Stimulated activated naive CD4-positive, alpha-beta T cell (primary cell): ENCODE results near the gene PI4K2B.
"Not testable (repeated sequence)": the region's sequence is repeated elsewhere in the genome, so short reads cannot be mapped to it uniquely, and the experiment has no call there.

Source experiments
- DNase-seq, 6 experiments: peaks; one replicate each; lab custom pipeline; 2025; lab: John Stamatoyannopoulos, UW

Gene PI4K2B

GRCh38 chr4:25233737-25234389 lies at the start of gene PI4K2B:
PI4K2B (plus strand) TSS chr4:25234033; CDS start chr4:25234164, 131 bp downstream.
- DNase-seq = peak; percentile 83 to 94 (median 90)

DNA sequence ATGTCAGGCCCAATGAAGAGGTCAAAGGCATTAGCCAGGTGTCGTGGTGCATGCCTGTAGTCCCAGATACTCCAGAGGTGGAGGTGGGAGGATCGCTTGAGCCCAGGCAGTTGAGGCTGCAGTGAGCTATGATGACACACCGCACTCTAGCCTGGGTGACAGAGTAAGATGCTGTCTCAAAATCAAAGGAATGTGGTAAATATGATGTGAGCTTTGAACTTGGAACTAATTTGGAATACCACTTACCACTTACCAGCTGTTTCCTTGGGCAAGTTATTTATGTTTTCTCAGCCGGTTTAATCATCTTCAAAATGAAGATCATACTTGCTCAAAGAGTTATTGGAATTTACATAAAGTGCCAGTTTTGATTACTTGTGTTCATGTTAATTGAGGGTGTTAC lies 49.8 kb upstream of the PI4K2B start:
- DNase-seq = no peak

DNA sequence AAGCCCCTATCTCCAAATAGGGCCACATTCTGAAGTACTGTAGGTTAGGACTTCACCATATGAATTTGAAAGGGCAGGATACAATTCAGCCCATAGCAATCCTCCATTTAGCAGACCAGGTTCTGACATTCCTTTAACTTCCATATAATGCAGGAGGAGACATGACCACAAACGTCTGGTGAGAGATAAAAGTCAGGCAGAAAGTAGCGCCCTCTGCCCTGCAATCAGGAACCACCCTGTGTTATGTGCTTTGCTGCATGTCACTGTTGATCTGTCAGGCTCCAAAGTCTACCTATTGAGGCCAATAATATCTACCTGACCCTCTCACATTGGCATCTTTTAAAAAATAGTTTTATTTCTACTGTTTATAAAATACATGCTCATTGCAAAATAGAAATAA lies 43.4 kb upstream of the PI4K2B start:
- DNase-seq = no peak

- no peak for DNase-seq
These were observed 35.1 kb upstream of the PI4K2B start for GRCh38 chr4:25198713-25199112.

DNA sequence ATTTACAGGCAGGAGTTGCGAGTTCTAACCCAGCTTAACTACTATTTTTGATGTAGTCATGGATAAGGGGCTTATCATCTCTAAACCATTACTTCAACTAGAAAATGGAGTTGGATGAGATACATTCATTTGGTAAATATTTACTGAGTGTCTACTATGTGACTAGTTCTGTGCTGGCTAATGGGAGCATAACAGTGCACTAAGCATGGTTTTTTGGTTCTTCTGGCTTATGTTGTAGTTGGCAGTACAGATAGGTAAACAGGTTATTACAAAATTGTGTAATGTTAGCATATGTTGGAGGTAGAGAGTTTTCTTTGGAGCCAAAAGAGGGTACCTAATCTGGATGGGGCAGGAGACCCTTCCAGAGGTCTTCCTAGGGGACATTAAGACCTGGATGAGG lies 25.8 kb upstream of the PI4K2B start:
- no peak for DNase-seq

- DNase-seq = no peak
These were observed 24.1 kb upstream of the PI4K2B start for GRCh38 chr4:25209702-25210101.

DNA sequence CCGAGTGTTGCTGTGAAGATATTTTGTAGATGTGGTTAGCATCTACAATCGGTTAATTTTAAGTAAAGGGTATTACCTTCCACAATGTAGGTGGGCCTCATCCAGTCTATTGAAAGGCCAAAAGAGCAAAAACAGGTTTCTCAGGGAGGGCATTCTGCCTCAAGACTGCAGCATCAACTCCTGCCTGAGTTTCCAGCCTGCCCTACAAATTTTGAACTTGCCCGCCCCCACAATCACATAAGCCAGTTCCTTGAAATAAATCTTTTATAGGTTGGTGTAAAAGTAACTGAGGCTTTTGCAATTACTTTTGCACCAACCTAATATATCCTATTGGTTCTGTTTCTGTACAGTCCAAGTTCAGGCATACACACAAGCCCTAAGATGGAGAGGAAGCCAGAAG lies 22.1 kb upstream of the PI4K2B start:
- DNase-seq = no peak

DNA sequence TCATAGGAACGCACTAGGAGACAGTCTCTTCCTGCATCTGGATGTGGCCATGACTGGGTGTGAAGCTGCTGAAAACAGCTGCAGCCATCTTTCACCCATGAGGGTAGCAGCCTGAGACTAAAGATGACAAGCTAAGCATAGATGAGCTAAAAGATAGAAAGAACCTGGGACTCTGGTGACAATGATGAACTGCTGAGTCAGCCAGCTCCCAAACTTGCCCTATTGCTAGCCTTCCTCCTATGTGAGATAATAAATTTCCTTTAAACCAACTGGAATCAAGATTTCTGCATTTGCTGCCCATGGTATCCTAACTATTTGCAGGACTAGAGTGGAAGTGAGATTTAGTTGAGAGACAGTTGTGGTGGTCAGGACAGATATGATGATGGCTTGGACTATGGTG lies 21.0 kb upstream of the PI4K2B start:
- no peak for DNase-seq

DNA sequence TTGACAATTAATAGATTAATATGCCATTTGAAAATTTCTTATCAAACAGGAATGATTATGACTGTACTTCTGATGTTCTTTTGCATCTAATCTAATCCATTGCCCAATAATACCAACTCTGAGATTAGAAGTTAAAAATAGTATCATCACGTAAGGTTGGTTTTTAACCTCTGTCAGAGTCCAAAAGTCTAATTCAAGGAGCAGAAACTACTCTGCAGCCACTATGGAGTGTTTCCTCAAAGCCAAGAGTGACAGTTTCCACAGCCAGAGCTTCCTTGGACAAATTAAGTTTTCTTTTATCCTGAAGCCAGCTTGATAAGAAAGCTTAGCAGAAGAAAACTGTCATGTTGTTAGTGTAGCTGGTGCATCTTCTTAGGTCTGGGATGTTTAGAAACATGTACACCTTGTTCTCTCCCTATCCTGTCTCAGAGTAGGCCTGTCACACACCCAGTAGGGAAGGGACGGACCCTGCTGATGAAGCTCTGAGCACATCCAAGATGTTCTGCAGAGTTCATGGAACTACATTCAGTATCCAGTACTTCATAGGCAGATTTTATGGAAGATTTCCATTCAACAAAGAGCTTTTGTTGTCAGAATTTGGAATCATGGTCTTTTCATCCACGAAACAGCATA lies 20.4 kb upstream of the PI4K2B start:
- DNase-seq = no peak

GRCh38 chr4:25214750-25215149 lies 19.1 kb upstream of the PI4K2B start:
- DNase-seq = not testable (repeated sequence)

DNA sequence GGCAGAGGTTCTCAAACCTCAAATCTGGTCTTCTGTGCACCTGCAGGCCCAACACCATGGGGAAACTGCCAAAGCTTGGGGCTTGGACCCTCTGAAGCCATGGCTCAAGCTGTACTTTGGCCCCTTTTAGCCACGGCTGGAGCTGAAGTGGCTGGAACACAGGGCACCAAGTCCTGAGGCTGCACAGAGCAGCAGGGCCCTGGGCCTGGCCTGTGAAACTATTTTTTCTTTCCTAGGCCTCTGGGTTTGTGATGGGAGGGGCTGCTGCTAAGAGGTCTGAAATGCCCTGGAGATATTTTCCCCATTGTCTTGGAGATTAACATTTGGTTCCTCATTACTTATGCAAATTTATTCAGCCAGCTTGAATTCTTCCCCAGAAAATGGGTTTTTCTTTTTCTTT lies 18.3 kb upstream of the PI4K2B start:
- no peak for DNase-seq

DNA sequence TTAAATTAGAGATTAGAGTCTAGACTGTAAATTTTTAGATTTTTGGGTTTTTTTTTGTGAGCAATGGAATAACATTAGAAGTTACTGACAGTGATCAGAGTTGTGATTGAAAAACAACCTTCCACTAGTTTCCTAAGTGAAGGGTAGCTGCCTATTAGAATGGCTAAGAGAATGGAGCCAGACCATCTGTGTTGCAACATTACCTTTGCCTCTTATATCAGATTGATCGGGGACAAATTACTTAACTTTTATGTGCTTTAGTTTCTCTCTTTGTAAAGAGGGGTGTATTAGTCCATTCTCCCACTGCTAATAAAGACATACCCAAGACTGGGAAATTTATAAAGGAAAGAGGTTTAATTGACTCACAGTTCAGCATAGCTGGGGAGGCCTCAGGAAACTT lies 12.5 kb upstream of the PI4K2B start:
- no peak for DNase-seq

DNA sequence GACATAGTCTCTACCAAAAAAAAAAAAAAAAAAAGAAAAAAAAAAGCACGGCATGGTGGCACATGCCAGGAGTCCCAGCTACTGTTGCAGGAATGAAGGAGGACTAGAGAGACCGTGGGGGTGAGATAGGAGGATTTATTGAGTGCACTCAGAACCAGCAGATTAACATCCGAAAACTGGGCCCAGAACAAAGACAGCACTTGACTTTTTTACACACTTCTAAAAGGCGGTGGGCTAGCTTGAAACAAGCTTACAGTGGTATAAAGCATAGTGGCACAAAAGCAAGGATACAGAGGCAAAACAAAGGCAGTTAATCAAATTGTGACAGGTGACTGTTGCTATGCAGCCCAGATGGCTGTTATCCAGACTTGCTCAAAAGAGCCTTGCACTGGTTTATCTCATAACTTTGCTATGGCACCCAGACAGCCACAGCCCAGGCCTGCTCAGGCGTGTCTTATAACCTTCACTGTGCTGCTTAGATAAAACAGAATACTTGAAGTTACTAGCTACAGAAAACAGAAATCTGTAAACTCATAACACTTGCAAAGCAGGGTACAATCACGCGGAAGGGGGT lies 9.9 kb upstream of the PI4K2B start:
- DNase-seq = peak in 5 of 6 experiments; percentile 0 to 25 (median 6)

GRCh38 chr4:25229804-25230203 lies 4.0 kb upstream of the PI4K2B start:
- DNase-seq = no peak

GRCh38 chr4:25233194-25233593 lies 639 bp upstream of the PI4K2B start:
- DNase-seq = no peak

GRCh38 chr4:25234390-25235370 lies 847 bp downstream of the PI4K2B start:
- DNase-seq = peak in 5 of 6 experiments; percentile 24 to 76 (median 58)

GRCh38 chr4:25235401-25235800 lies 1.6 kb downstream of the PI4K2B start:
- no peak for DNase-seq

DNA sequence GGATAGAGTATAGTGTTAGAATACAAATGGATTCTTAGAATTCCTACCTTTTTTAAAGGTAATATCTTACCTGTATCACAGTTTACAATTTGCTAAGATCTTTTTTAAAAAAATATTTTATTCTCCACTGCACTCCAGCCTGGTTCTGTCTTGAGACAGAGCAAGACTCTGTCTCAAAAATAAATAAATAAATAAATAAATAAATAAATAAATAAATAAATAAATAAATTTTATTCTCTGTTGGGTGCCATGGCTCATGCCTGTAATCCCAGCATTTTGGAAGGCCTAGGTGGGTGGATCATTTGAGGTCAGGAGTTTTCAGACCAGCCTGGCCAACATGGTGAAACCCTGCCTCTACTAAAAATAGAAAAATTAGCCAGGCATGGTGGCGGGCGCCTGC lies 2.2 kb downstream of the PI4K2B start:
- not testable (repeated sequence) for DNase-seq

GRCh38 chr4:25236971-25237370 lies 3.1 kb downstream of the PI4K2B start:
- no peak for DNase-seq

DNA sequence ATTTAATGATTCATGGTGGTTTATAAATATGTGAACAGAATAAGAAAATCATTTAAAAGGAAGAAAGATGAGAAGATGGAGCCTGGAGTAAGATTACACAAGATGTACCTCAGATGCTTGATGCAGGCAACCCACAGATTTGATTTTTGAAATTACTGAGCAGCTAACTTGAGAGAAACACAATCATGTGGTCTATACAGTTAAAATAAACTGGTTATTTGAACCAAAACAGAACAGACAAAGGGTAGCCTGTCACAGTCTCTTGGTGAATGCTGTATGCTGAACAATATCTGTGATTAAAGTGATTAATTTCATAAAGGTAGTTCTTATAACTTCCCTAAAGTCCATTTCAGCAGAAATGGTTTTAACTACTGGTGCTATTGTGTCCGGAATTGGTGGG lies 4.2 kb downstream of the PI4K2B start:
- DNase-seq = no peak

DNA sequence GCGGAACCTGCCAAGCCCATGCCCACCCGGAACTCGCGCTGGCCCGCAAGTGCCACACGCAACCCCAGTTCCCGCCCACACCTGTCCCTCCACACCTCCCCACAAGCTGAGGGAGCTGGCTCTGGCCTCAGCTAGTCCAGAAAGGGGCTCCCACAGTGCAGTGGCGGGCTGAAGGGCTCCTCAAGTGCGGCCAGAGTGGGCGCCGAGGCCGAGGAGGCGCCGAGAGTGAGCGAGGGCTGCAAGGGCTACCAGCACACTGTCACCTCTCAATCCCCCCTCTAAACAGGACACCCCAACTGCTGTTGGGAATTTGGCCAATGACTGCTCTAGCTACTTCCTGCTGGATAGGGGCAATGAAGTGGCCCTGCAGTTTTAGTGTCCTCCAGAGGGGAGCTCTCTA lies 5.7 kb downstream of the PI4K2B start:
- not testable (repeated sequence) for DNase-seq

- DNase-seq = not testable (repeated sequence)
These were observed 6.9 kb downstream of the PI4K2B start for GRCh38 chr4:25240754-25241210.
